ENCODE measurements around the gene MRPL11. TPM values are rescaled to one million over a fixed set of nuclear protein-coding genes. Genes with fewer than 3 reads are reported as not detected.
"Not testable (repeated sequence)": the region's sequence is repeated elsewhere in the genome, so short reads cannot be mapped to it uniquely, and the experiment has no call there.

MRPL11 gene
- polyA plus RNA-seq, 1 of the 3 experiments (the other 2 are of a cell fraction): 45.6 TPM

DNA sequence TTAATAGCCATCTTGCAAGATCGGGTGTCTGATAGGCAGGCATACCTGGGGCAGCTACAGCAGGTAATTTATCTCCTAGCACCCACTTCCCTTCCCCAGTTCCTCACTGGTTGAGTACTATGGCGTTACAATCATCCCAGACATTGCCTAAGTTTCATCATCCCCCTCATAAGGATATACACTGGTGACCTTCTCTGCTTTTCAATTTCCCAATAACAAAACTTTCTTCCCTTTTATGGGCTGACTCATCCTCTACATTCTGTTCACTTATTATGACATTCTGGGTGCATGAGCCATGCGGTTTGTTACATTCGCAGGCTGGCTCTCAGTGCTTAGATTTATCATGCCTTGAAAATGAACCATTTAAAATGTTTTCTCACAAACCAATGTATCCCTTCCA is 5.0 kb upstream of the MRPL11 start:
- DNase-seq: no peak
- 18% methylated on average over 4 of the region's 4 CpGs for WGBS (ENCODE audit: low lambda C conversion rate)
- H3K9ac ChIP-seq: no peak overlapping the region
- H3K4me1 ChIP-seq (ENCODE audit: control insufficient read depth in 1 of 2, insufficient read depth in 2 of 2, low read depth in 1 of 2, low read length in 1 of 2): no peaks in the 10 kb centered on the region
- no peaks in the 10 kb centered on the region for H4K20me1 ChIP-seq (ENCODE audit: insufficient read depth)
- H3F3A ChIP-seq (replicated peaks; ENCODE audit: insufficient read depth): no peaks in the 10 kb centered on the region
- H3K4me2 ChIP-seq: peak overlapping the region; percentile 22; the same call in 1 of the 2 replicates
- no peaks in the 10 kb centered on the region for H3K9me3 ChIP-seq
- peaks cover 28% of the 10 kb centered on the region for H3K27me3 ChIP-seq (ENCODE audit: insufficient read depth)
- no peaks in the 10 kb centered on the region for H3K79me2 ChIP-seq (ENCODE audit: insufficient read depth)
- POLR2A ChIA-PET: no interaction called here
- H2AFZ ChIP-seq (ENCODE audit: low read depth): 0 out of 2 replicates have a peak overlapping the region, but pooled peaks have one; percentile 41
- no peaks in the 10 kb centered on the region for H3K9me2 ChIP-seq
- H3K27ac ChIP-seq (ENCODE audit: low read depth in 2 of 2, low read length in 1 of 2): peak overlapping the region in 1 of 2 experiments; percentile 62; a peak in 2 of 4 replicates
- no peaks in the 10 kb centered on the region for H3K36me3 ChIP-seq (replicated peaks in 1 of 2; ENCODE audit: control insufficient read depth in 1 of 2, insufficient read depth in 2 of 2, low read length in 1 of 2)
- H3K4me3 ChIP-seq (ENCODE audit: low read depth in 2 of 2, low read length in 1 of 2): no peak overlapping the region
- TF ChIP-seq MEF2A (IDR thresholded peaks at IDR 0.05; ENCODE audit: borderline replicate concordance, low read depth) (no peak), FOSL2 (IDR thresholded peaks at IDR 0.05; ENCODE audit: borderline replicate concordance, low read depth) (peak; percentile 67; the same call in 1 of the 2 replicates)
- CTCF ChIA-PET: interaction anchor here (0.7 to 1.1 kb wide), 2 partner anchors 35 to 57 kb away, joined by 3 to 4 read pairs; no protein-coding TSS in a partner anchor

DNA sequence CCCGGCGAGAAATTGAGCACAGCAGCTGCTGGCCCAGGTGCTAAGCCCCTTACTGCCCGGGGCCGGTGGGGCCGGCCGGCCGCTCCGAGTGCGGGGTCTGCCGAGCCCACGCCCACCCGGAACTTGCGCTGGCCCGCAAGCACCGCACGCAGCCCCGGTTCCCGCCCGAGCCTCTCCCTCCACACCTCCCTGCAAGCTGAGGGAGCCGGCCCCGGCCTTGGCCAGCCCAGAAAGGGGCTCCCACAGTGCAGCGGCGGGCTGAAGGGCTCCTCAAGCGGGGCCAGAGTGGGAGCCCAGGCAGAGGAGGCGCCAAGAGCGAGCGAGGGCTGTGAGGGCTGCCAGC is 2.3 kb upstream of the MRPL11 start:
- H3K9me3 ChIP-seq; H3K4me2 ChIP-seq; DNase-seq; H3K4me1 ChIP-seq (ENCODE audit: control insufficient read depth in 1 of 2, insufficient read depth in 2 of 2, low read depth in 1 of 2, low read length in 1 of 2); H3K79me2 ChIP-seq (ENCODE audit: insufficient read depth); H3K36me3 ChIP-seq (replicated peaks in 1 of 2; ENCODE audit: control insufficient read depth in 1 of 2, insufficient read depth in 2 of 2, low read length in 1 of 2); H3K9ac ChIP-seq; H2AFZ ChIP-seq (ENCODE audit: low read depth); H3F3A ChIP-seq (replicated peaks; ENCODE audit: insufficient read depth); H3K4me3 ChIP-seq (ENCODE audit: low read depth in 2 of 2, low read length in 1 of 2); H3K27ac ChIP-seq (ENCODE audit: low read depth in 2 of 2, low read length in 1 of 2); H4K20me1 ChIP-seq (ENCODE audit: insufficient read depth); H3K9me2 ChIP-seq: not testable (repeated sequence)
- CTCF ChIA-PET: interaction anchor here (0.9 to 4.5 kb wide), 4 partner anchors 21 to 55 kb away, joined by 3 to 56 read pairs (median 5); no protein-coding TSS in a partner anchor
- peaks cover 20% of the 10 kb centered on the region; the same call in 1 of the 2 replicates for H3K27me3 ChIP-seq (ENCODE audit: insufficient read depth)
- 61% methylated on average over 3 of the region's 27 CpGs for WGBS (ENCODE audit: low lambda C conversion rate)
- POLR2A ChIA-PET: interaction anchor here (0.6 to 3.1 kb wide), 2 partner anchors 39 to 393 kb away, joined by 3 to 18 read pairs; partner anchors contain the start of gene DPP3

DNA sequence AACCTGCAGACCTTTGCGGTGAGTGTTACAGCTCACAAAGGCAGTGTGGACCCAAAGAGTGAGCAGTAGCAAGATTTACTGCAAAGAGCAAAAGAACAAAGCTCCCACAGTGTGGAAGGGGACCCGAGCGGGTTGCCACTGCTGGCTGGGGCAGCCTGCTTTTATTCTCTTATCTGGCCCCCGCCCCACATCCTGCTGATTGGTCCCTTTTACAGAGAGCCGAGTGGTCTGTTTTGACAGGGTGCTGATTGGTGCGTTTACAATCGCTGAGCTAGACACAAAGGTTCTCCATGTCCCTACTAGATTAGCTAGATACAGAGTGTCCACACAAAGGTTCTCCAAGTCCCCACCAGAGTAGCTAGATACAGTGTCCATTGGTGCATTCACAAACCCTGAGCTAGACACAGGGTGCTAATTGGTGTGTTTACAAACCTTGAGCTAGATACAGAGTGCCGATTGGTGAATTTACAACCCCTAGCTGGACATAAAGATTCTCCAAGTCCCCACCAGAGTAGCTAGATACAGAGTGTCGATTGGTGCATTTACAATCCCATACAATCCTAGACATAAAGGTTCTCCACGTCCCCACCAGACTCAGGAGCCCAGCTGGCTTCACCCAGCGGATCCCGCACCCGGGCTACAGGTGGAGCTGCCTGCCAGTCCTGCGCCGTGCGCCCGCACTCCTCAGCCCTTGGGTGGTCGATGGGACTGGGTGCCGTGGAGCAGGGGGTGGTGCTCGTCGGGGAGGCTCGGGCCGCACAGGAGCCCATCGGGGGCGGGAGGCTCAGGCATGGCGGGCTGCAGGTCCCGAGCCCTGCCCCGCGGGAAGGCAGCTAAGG is 1.7 kb upstream of the MRPL11 start:
- not testable (repeated sequence) for H3K9ac ChIP-seq; H4K20me1 ChIP-seq (ENCODE audit: insufficient read depth); H3K4me2 ChIP-seq; H3K9me2 ChIP-seq; H3F3A ChIP-seq (replicated peaks; ENCODE audit: insufficient read depth); H3K9me3 ChIP-seq; H3K36me3 ChIP-seq (replicated peaks in 1 of 2; ENCODE audit: control insufficient read depth in 1 of 2, insufficient read depth in 2 of 2, low read length in 1 of 2); DNase-seq; H3K4me3 ChIP-seq (ENCODE audit: low read depth in 2 of 2, low read length in 1 of 2); H3K4me1 ChIP-seq (ENCODE audit: control insufficient read depth in 1 of 2, insufficient read depth in 2 of 2, low read depth in 1 of 2, low read length in 1 of 2); H3K27ac ChIP-seq (ENCODE audit: low read depth in 2 of 2, low read length in 1 of 2); H2AFZ ChIP-seq (ENCODE audit: low read depth); H3K79me2 ChIP-seq (ENCODE audit: insufficient read depth)
- CTCF ChIA-PET: interaction anchor here (1.8 to 4.5 kb wide), 4 partner anchors 11 to 54 kb away, joined by 7 to 56 read pairs (median 15); partner anchors contain the start of gene PELI3
- H3K27me3 ChIP-seq (ENCODE audit: insufficient read depth): peaks cover 20% of the 10 kb centered on the region; the same call in 1 of the 2 replicates
- WGBS (ENCODE audit: low lambda C conversion rate): 34% methylated on average over 20 of the region's 29 CpGs
- POLR2A ChIA-PET: interaction anchor here (0.6 to 3.1 kb wide), 2 partner anchors 39 to 392 kb away, joined by 3 to 18 read pairs; partner anchors contain the start of gene DPP3

Measured in SK-N-SH (cell line).